GM12878 (cell line): ENCODE results near the gene RALGDS. TPM values are rescaled to one million over a fixed set of nuclear protein-coding genes. Genes with fewer than 3 reads are reported as not detected.

Experiments
- CBX5 ChIP-seq: sonication (generic); IDR thresholded peaks from 2 replicates; pipeline ENCODE4 v1.6.1; 2016; ENCODE audit warnings: low read depth, moderate library complexity, mild to moderate bottlenecking, inconsistent platforms
- CEBPB ChIP-seq, 2 experiments: fragments of 150-350 bp in 1 of 2; IDR thresholded peaks; 2 replicates each; pipeline ENCODE4 v1.6.1; 2012 to 2014; ENCODE audit warnings: low read depth in 2 of 2, low read length in 2 of 2, borderline replicate concordance in 1 of 2, inconsistent platforms in 1 of 2
- DPF2 ChIP-seq: fragments of 450-650 bp; IDR thresholded peaks from 2 replicates; pipeline ENCODE4 v1.6.1; 2017; ENCODE audit warnings: mild to moderate bottlenecking
- ESRRA ChIP-seq: IDR thresholded peaks from 2 replicates; pipeline ENCODE4 v1.6.1; 2012; ENCODE audit warnings: mild to moderate bottlenecking, low read length, improper control_type of control experiment
- HCFC1 ChIP-seq: fragments of 150-350 bp; IDR thresholded peaks from 2 replicates; pipeline ENCODE4 v1.6.1; 2014; ENCODE audit warnings: low read length
- HDAC2 ChIP-seq: fragments of 200-600 bp; sonication (generic); IDR thresholded peaks from 2 replicates; pipeline ENCODE4 v1.6.1; 2017
- MEF2B ChIP-seq: fragments of 450-650 bp; IDR thresholded peaks from 2 replicates; pipeline ENCODE4 v1.6.1; 2018; ENCODE audit warnings: mild to moderate bottlenecking, moderate library complexity; ENCODE audit not compliant: partially characterized antibody, poor library complexity, severe bottlenecking
- MXI1 ChIP-seq: fragments of 150-350 bp; IDR thresholded peaks from 2 replicates; pipeline ENCODE4 v1.6.1; 2011; ENCODE audit warnings: low read depth, mild to moderate bottlenecking, inconsistent platforms, low read length, improper control_type of control experiment
- POLR2AphosphoS2 ChIP-seq: IDR thresholded peaks from 2 replicates; pipeline ENCODE4 v1.6.1; 2011; ENCODE audit warnings: low read depth, mild to moderate bottlenecking, low read length, improper control_type of control experiment, moderate library complexity
- SRF ChIP-seq, 2 experiments: IDR thresholded peaks; 2 replicates each; pipeline ENCODE4 v1.6.1; 2011; ENCODE audit warnings: low read depth in 2 of 2, low read length in 2 of 2, mild to moderate bottlenecking in 1 of 2, moderate library complexity in 1 of 2
- SUZ12 ChIP-seq: fragments of 200-600 bp; sonication (generic); IDR thresholded peaks from one replicate; pipeline ENCODE4 v1.6.1; 2018; ENCODE audit warnings: antibody characterized with exemption, mild to moderate bottlenecking; ENCODE audit not compliant: unreplicated experiment
- YBX1 ChIP-seq: fragments of 450-650 bp; IDR thresholded peaks from 2 replicates; pipeline ENCODE4 v1.6.1; 2016; ENCODE audit warnings: antibody characterized with exemption
- YY1 ChIP-seq: IDR thresholded peaks from 2 replicates; pipeline ENCODE4 v1.6.1; 2011; ENCODE audit warnings: low read depth, mild to moderate bottlenecking, low read length
- ZBED1 ChIP-seq: IDR thresholded peaks from 2 replicates; pipeline ENCODE4 v1.6.1; 2016; ENCODE audit warnings: borderline replicate concordance
- polyA plus RNA-seq, 11 experiments: library from polyadenylated mRNA; depleted of rRNA in 4 of 11; unstranded in 6 of 11; stranded (reverse) in 5 of 11; fragments of >200 nt; fragmentation: Nextera tagmentation in 4 of 11; fragmentation: Illumina TruSeq in 1 of 11; extraction: Ambion mirVana in 4 of 11; extraction: Trizol in 1 of 11; gene quantifications; 1 replicate in 1 of 11; 2 replicates in 10 of 11; pipeline versions ENCODE4 v1.2.1 to v1.2.3, GENCODE V29; 2011 to 2016; ENCODE audit warnings: inconsistent platforms in 2 of 11, missing spikeins in 2 of 11, low read depth in 1 of 11
- total RNA-seq, 4 experiments: library from RNA; depleted of rRNA in 3 of 4; stranded (reverse); fragments of >200 nt in 3 of 4; fragmentation: Illumina TruSeq in 1 of 4; extraction: Trizol in 1 of 4; gene quantifications; 2 replicates each; pipeline versions ENCODE4 v1.2.1 to v1.2.3, GENCODE V29; 2013 to 2021
- TF ChIP-seq, protein P1 (sequence below): fragments of 450-650 bp; IDR thresholded peaks from 2 replicates; pipeline ENCODE4 v1.6.1; 2016; ENCODE audit warnings: mild to moderate bottlenecking
- TF ChIP-seq, protein P2 (sequence below): fragments of 450-650 bp; IDR thresholded peaks from 2 replicates; pipeline ENCODE4 v1.6.1; 2017; ENCODE audit warnings: mild to moderate bottlenecking

Gene RALGDS
- total and polyA plus RNA-seq, 10 of the 15 experiments (the other 5 are each of a cell fraction or from before 2014, with no cell fraction given): 1.3 to 48.6 (median 21.2) TPM

DNA sequence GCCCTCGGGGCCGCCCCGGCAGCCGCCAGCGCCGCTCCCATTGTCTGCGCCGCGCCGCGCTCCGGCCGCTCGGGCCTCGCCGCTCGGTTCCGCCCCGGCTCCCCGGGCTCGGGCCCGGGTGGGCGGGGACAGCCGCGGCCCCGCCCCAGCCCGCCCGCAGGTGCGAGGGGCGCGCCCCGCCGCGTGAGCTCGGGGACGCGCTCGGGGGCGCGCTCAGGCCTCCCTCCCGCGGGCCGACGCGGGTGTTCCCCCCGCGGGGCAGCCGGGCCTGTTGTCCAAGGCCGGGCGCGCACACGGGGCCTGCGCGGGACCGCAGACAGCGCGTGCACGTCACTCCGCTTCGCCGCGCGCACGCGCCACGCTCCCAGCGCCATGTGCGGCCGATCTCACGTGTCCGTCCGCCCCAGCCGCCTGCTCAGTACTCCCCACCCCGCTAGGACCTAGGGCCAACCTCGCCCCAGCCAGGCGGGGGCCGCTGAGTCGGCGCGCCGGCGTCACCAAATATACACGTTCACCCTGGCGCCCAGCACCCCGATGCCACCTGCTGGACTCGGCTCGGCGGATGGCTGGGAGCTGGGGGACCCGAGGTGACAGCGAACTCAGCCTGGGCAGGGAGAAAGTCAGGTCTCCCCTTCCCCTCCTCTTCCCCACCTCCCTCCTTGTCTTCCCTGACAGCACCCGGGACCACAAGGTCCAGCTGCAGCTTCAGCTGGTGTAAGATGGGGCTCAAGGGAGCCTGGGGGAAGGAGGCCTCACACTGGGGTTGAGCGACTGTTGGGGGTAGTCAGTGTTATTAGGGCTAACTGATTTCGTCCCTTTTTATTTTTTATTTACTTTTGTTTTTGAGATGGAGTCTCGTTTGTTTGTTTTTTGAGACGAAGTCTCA lies 28.3 kb upstream of the RALGDS start (continued):
- TF ChIP-seq, protein P1, sequence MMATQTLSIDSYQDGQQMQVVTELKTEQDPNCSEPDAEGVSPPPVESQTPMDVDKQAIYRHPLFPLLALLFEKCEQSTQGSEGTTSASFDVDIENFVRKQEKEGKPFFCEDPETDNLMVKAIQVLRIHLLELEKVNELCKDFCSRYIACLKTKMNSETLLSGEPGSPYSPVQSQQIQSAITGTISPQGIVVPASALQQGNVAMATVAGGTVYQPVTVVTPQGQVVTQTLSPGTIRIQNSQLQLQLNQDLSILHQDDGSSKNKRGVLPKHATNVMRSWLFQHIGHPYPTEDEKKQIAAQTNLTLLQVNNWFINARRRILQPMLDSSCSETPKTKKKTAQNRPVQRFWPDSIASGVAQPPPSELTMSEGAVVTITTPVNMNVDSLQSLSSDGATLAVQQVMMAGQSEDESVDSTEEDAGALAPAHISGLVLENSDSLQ: peak; percentile 70
- TF ChIP-seq MEF2B (peak; percentile 84), SUZ12 (no peak), HDAC2 (no peak), ESRRA (no peak), YBX1 (no peak), CEBPB (IDR thresholded peaks at IDR 0.05; ENCODE audit: borderline replicate concordance in 1 of 2, low read depth in 2 of 2, low read length in 2 of 2) (no peak), DPF2 (peak; percentile 70), ZBED1 (no peak), SRF (IDR thresholded peaks at IDR 0.05; ENCODE audit: low read depth in 2 of 2, low read length in 2 of 2) (no peak), YY1 (peak; percentile 73), HCFC1 (no peak; the same call in 1 of the 2 replicates), CBX5 (no peak), MXI1 (peak; percentile 92), POLR2AphosphoS2 (no peak; the same call in 1 of the 2 replicates)
- TF ChIP-seq, protein P2, sequence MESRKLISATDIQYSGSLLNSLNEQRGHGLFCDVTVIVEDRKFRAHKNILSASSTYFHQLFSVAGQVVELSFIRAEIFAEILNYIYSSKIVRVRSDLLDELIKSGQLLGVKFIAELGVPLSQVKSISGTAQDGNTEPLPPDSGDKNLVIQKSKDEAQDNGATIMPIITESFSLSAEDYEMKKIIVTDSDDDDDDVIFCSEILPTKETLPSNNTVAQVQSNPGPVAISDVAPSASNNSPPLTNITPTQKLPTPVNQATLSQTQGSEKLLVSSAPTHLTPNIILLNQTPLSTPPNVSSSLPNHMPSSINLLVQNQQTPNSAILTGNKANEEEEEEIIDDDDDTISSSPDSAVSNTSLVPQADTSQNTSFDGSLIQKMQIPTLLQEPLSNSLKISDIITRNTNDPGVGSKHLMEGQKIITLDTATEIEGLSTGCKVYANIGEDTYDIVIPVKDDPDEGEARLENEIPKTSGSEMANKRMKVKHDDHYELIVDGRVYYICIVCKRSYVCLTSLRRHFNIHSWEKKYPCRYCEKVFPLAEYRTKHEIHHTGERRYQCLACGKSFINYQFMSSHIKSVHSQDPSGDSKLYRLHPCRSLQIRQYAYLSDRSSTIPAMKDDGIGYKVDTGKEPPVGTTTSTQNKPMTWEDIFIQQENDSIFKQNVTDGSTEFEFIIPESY: no peak
